Osteocyte (in vitro differentiated cells): ENCODE results near the gene EFCAB6. TPM values are rescaled to one million over a fixed set of nuclear protein-coding genes. Genes with fewer than 3 reads are reported as not detected.

Experiments used
- DNase-seq: peaks from one replicate; pipeline ENCODE4 v3.0.0; 2021; ENCODE audit warnings: mixed read lengths; ENCODE audit not compliant: unreplicated experiment; ENCODE audit errors: extremely low spot score
- H3K27ac Mint-ChIP-seq: one replicate; pipeline ENCODE4 v1.8.0; 2021; ENCODE audit warnings: mild to moderate bottlenecking, mixed read lengths; ENCODE audit not compliant: unreplicated experiment
- H3K27me3 Mint-ChIP-seq: one replicate; pipeline ENCODE4 v1.8.0; 2021; ENCODE audit warnings: mixed read lengths; ENCODE audit not compliant: unreplicated experiment
- H3K36me3 Mint-ChIP-seq: one replicate; pipeline ENCODE4 v1.8.0; 2021; ENCODE audit warnings: mixed read lengths; ENCODE audit not compliant: unreplicated experiment
- H3K4me1 Mint-ChIP-seq: one replicate; pipeline ENCODE4 v1.8.0; 2021; ENCODE audit warnings: mixed read lengths; ENCODE audit not compliant: unreplicated experiment
- H3K4me3 Mint-ChIP-seq: one replicate; pipeline ENCODE4 v1.8.0; 2021; ENCODE audit warnings: mild to moderate bottlenecking, moderate library complexity, mixed read lengths; ENCODE audit not compliant: unreplicated experiment
- H3K9me3 Mint-ChIP-seq: one replicate; pipeline ENCODE4 v1.8.0; 2021; ENCODE audit warnings: mixed read lengths; ENCODE audit not compliant: unreplicated experiment
- total RNA-seq: library from RNA; stranded (reverse); gene quantifications from 2 replicates; pipeline ENCODE4 v1.2.1, GENCODE V29; 2021
- TF ChIP-seq, protein P1 (sequence below): fragments of 200-600 bp; sonication (generic); IDR thresholded peaks from 2 replicates; pipeline ENCODE4 v1.5.0; 2021; ENCODE audit warnings: antibody characterized with exemption, mild to moderate bottlenecking, moderate library complexity

EFCAB6 gene
- total RNA-seq, 1 donor from 2014 or later: 1.4 TPM

DNA sequence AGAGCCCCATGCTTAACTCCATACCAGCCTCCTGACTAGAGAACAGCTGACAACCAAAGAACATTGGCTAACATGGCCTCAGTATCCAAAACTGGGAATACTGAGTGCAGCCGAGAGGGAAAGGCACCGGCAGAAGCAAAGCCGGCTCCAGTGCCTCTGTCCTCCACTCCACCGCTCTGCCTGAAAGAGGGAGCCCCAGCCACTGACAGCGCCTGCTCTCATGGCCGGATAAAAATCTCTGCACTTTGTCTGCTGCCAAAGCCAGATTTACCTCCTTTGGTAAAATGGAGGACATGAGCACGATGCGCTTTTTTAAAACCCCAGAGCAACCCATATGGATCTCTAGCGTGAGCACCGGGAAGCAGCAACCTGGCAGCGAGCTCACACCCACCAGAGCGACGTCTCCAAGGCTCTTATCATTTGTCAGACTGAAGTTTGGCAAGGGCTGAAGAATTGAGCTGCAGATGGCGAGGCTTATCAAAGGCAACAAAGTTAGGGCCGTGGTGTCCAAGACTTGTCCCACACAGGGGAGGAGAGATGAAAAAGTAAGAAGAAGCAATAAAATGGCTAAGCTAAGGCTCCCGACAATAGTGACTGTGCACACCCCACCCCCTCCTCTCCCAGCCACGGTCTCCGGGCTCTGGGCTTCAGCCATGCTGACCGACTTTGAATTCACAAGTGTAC, 71.4 kb downstream of the EFCAB6 start:
- TF ChIP-seq, protein P1, sequence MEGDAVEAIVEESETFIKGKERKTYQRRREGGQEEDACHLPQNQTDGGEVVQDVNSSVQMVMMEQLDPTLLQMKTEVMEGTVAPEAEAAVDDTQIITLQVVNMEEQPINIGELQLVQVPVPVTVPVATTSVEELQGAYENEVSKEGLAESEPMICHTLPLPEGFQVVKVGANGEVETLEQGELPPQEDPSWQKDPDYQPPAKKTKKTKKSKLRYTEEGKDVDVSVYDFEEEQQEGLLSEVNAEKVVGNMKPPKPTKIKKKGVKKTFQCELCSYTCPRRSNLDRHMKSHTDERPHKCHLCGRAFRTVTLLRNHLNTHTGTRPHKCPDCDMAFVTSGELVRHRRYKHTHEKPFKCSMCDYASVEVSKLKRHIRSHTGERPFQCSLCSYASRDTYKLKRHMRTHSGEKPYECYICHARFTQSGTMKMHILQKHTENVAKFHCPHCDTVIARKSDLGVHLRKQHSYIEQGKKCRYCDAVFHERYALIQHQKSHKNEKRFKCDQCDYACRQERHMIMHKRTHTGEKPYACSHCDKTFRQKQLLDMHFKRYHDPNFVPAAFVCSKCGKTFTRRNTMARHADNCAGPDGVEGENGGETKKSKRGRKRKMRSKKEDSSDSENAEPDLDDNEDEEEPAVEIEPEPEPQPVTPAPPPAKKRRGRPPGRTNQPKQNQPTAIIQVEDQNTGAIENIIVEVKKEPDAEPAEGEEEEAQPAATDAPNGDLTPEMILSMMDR: no peak
- no peak overlapping the region for H3K27ac Mint-ChIP-seq
- H3K4me1 Mint-ChIP-seq: no peaks in the 10 kb centered on the region
- no peaks in the 10 kb centered on the region for H3K9me3 Mint-ChIP-seq
- peaks cover 5% of the 10 kb centered on the region for H3K27me3 Mint-ChIP-seq
- no peak overlapping the region for H3K4me3 Mint-ChIP-seq
- H3K36me3 Mint-ChIP-seq: no peaks in the 10 kb centered on the region
- DNase-seq: no peak

- no peaks in the 10 kb centered on the region for H3K9me3 Mint-ChIP-seq
- no peak overlapping the region for H3K27ac Mint-ChIP-seq
- no peak for DNase-seq
- no peak overlapping the region for H3K4me3 Mint-ChIP-seq
- no peaks in the 10 kb centered on the region for H3K4me1 Mint-ChIP-seq
- H3K27me3 Mint-ChIP-seq: peaks cover 2% of the 10 kb centered on the region
- TF ChIP-seq, protein P1: no peak
- no peaks in the 10 kb centered on the region for H3K36me3 Mint-ChIP-seq
Measured at GRCh38 chr22:43739851-43740379, 72.2 kb downstream of the EFCAB6 start.

DNA sequence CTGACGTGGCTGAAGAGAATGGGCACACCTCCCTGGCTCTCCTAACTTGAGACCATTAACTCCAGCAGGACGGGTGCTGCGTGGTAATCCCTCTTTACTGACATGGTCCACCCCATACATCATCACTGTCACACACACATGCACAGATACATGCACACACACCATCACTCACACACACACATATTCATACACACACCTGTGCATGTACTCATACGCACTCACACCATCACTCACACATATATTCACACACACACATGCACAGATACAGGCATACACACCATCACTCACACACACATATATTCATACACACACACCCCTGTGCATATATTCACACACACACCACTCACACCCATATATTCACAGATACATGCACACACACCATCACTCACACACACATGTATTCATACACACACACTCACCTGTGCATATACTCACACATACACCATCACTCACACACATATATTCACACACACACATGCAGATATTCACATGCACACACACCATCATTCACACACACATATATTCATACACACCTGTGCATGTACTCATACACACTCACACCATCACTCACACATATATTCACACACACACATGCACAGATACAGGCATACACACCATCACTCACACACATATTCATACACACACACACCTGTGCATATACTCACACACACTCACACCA, 74.8 kb downstream of the EFCAB6 start:
- H3K9me3 Mint-ChIP-seq: no peaks in the 10 kb centered on the region
- H3K4me1 Mint-ChIP-seq: no peaks in the 10 kb centered on the region
- no peak for DNase-seq
- TF ChIP-seq, protein P1: no peak
- H3K27me3 Mint-ChIP-seq: no peaks in the 10 kb centered on the region
- no peak overlapping the region for H3K4me3 Mint-ChIP-seq
- H3K36me3 Mint-ChIP-seq: no peaks in the 10 kb centered on the region
- no peak overlapping the region for H3K27ac Mint-ChIP-seq

- H3K9me3 Mint-ChIP-seq: no peaks in the 10 kb centered on the region
- no peak overlapping the region for H3K27ac Mint-ChIP-seq
- no peak overlapping the region for H3K4me3 Mint-ChIP-seq
- no peak for DNase-seq
- no peaks in the 10 kb centered on the region for H3K36me3 Mint-ChIP-seq
- TF ChIP-seq, protein P1: no peak
- no peaks in the 10 kb centered on the region for H3K27me3 Mint-ChIP-seq
- no peaks in the 10 kb centered on the region for H3K4me1 Mint-ChIP-seq
Measured at GRCh38 chr22:43736651-43737050, 75.5 kb downstream of the EFCAB6 start.
